Ishikawa (cell line): ENCODE results near the gene OPCML.

Experiments
- CEBPB ChIP-seq: IDR thresholded peaks from 2 replicates; pipeline ENCODE4 v1.6.1; 2012
- EGR1 ChIP-seq: IDR thresholded peaks from 2 replicates; pipeline ENCODE4 v1.6.1; 2012
- EP300 ChIP-seq: IDR thresholded peaks from 2 replicates; pipeline ENCODE4 v1.6.1; 2012; ENCODE audit warnings: borderline replicate concordance
- RAD21 ChIP-seq: IDR thresholded peaks from 2 replicates; pipeline ENCODE4 v1.6.1; 2012; ENCODE audit warnings: low read depth
- TCF12 ChIP-seq: IDR thresholded peaks from 2 replicates; pipeline ENCODE4 v1.6.1; 2012; ENCODE audit warnings: low read depth

GRCh38 chr11:132438418-132438817 lies 1093.9 kb downstream of the OPCML start:
- TF ChIP-seq CEBPB (no peak), EGR1 (no peak), EP300 (no peak), RAD21 (no peak), TCF12 (no peak)
